Tibial nerve (tissue), 4 donors: ENCODE measurements around the gene DDAH1. TPM values are rescaled to one million over a fixed set of nuclear protein-coding genes. Genes with fewer than 3 reads are reported as not detected.

Experiments used
- DNase-seq, 2 donors: peaks; one replicate each; pipeline ENCODE4 v3.0.0-alpha.2; 2019; ENCODE audit warnings: low spot score in 2 of 2
- H3K27ac ChIP-seq, 4 donors: fragments of 200-600 bp; sonication (generic) in 3 of 4; one replicate each; pipeline ENCODE4 v1.5.1; 2017 to 2019; ENCODE audit warnings: mild to moderate bottlenecking in 1 of 4
- H3K27me3 ChIP-seq, 2 donors: fragments of 200-600 bp; sonication (generic) in 1 of 2; one replicate each; pipeline versions ENCODE4 v1.5.1 to v1.6.0; 2017 to 2019
- H3K36me3 ChIP-seq, 3 donors: fragments of 200-600 bp; sonication (generic); one replicate each; pipeline ENCODE4 v1.5.1; 2018 to 2019
- H3K4me1 ChIP-seq, 4 donors: fragments of 200-600 bp; sonication (generic) in 3 of 4; one replicate each; pipeline ENCODE4 v1.5.1; 2017 to 2019
- H3K4me3 ChIP-seq, 4 donors: fragments of 200-600 bp; sonication (generic) in 3 of 4; one replicate each; pipeline ENCODE4 v1.5.1; 2017 to 2019; ENCODE audit warnings: mild to moderate bottlenecking in 1 of 4, moderate library complexity in 1 of 4
- H3K9me3 ChIP-seq, 4 donors: fragments of 200-600 bp; sonication (generic) in 3 of 4; one replicate each; pipeline ENCODE4 v1.5.1; 2017 to 2019
- EP300 ChIP-seq, 2 donors: sonication (generic); formaldehyde crosslinking; IDR thresholded peaks; one replicate each; pipeline ENCODE4 v1.6.1; 2017; ENCODE audit warnings: antibody characterized with exemption in 2 of 2, mild to moderate bottlenecking in 1 of 2
- POLR2A ChIP-seq, 2 donors: fragments of 450-650 bp; IDR thresholded peaks; one replicate each; pipeline ENCODE4 v1.6.1; 2017; ENCODE audit warnings: antibody characterized with exemption in 2 of 2, mild to moderate bottlenecking in 2 of 2, moderate library complexity in 2 of 2
- WGBS, 2 donors: methylation state at CpG; one replicate each; pipeline ENCODE4 v1.1.5; 2018; 5-methylcytosine and 5-hydroxymethylcytosine counted together
- total RNA-seq, 4 donors: library from RNA; depleted of rRNA; stranded (reverse); fragments of >200 nt; gene quantifications; one replicate each; pipeline ENCODE4 v1.1.0, GENCODE V29; 2016
- TF ChIP-seq, protein P1 (sequence below), 5 experiments: fragments of 200-600 bp in 3 of 5; fragments of 450-650 bp in 2 of 5; sonication (generic) in 3 of 5; IDR thresholded peaks; one replicate each; pipeline ENCODE4 v1.5.1; 2016 to 2019; ENCODE audit warnings: antibody characterized with exemption in 5 of 5, mild to moderate bottlenecking in 3 of 5, moderate library complexity in 2 of 5

Gene DDAH1
- total RNA-seq, 4 donors from 2014 or later = 17.7 to 23.4 (median 21.8) TPM

DNA sequence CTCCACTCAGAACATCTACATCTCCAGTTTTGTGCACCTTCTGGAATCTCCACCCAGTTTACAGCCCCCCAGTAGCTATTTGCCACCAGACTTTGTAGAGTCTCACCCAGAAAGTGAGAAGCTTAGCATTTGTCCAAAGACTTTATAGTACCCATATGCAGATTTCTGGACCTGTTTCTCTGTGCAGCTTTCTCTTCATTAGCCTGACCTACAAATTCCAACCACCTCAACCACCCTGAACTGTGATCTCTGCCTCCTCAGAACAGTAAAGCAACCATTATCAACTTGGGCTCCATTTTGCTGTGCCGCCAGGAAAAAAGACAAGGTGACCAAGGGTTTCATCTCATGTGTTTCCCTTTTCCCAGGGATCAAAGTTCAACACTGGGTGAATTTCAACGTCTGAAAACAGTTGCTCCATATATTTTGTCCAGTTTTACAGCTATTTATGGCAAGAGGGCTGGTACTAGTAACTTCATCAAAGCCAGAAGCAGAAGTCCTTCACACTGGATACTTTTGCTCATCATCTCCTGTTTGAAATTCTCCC is 36.5 kb upstream of the DDAH1 start:
- WGBS, 2 donors = 75 to 76% methylated on average over 2 of the region's 2 CpGs

DNA sequence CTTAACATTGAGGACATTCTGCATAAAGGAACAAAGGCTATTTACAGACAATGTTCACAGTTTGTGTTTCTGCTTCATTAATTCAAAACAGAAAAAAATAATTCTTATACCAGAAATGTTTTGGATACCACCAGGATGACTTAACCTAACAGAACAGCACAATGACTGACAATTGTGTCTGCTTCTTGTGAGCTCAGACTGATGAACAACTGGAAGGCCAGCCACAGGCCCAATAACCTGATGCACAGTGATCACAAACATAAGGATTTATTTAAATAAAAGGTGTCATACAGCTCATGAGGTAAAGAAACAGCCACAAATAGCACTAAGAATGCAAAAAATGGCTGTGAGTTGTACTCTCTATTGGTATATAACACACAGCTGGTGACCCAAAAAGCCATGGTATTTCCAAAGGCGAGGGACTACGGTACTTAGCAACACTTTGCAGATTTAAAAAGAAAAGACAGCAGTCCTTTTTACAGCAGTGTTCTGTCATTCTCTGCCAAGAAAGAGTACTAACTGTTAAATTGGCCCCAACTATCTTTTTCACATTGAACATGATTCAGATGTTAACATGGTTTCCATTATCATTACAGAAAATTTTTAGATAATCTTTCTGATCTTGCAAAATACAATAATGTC is 32.1 kb upstream of the DDAH1 start:
- Histone ChIP-seq H3K27me3 (no peaks in the 10 kb centered on the region), H3K9me3 (peaks cover 0 to 13% (median 0%) of the 10 kb centered on the region in 4 donors), H3K36me3 (no peaks in the 10 kb centered on the region), H3K4me1 (no peaks in the 10 kb centered on the region), H3K27ac (no peak overlapping the region), H3K4me3 (no peak overlapping the region)
- TF ChIP-seq, protein P1, sequence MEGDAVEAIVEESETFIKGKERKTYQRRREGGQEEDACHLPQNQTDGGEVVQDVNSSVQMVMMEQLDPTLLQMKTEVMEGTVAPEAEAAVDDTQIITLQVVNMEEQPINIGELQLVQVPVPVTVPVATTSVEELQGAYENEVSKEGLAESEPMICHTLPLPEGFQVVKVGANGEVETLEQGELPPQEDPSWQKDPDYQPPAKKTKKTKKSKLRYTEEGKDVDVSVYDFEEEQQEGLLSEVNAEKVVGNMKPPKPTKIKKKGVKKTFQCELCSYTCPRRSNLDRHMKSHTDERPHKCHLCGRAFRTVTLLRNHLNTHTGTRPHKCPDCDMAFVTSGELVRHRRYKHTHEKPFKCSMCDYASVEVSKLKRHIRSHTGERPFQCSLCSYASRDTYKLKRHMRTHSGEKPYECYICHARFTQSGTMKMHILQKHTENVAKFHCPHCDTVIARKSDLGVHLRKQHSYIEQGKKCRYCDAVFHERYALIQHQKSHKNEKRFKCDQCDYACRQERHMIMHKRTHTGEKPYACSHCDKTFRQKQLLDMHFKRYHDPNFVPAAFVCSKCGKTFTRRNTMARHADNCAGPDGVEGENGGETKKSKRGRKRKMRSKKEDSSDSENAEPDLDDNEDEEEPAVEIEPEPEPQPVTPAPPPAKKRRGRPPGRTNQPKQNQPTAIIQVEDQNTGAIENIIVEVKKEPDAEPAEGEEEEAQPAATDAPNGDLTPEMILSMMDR (IDR thresholded peaks at IDR 0.05) = no peak
- TF ChIP-seq EP300 (IDR thresholded peaks at IDR 0.05) (no peak), POLR2A (IDR thresholded peaks at IDR 0.05) (no peak)
- WGBS, 2 donors = 49 to 55% methylated on average over 2 of the region's 2 CpGs
- DNase-seq = no peak

More for the DNA sequence above, 36.5 kb upstream of the DDAH1 start:
- Histone ChIP-seq H3K4me1 (no peaks in the 10 kb centered on the region), H3K4me3 (no peak overlapping the region), H3K9me3 (peaks cover 0 to 13% (median 0%) of the 10 kb centered on the region in 4 donors), H3K36me3 (no peaks in the 10 kb centered on the region), H3K27ac (no peak overlapping the region), H3K27me3 (no peaks in the 10 kb centered on the region)
- no peak for DNase-seq
- TF ChIP-seq, protein P1 (IDR thresholded peaks at IDR 0.05) = no peak
- TF ChIP-seq EP300 (IDR thresholded peaks at IDR 0.05) = no peak
- no peak for TF ChIP-seq POLR2A (IDR thresholded peaks at IDR 0.05)

DNA sequence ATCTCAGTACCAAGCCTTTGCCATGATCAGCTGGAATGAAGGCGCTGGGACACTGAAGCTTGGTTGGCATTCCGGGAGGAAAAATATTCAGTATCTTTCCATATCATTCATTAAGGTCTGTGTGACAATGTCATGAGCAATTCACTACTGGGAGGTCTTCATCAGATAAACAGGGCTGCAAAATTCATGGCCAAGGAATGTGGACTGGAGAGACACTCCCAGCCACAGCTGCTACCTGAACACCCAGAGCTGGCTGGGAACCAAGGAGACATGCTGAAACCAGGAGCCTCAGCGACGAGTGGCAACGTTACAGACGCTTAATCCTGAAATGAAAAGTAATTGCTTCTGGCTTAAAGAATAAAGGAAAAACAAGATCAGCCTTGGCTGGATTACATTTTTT is 30.6 kb upstream of the DDAH1 start:
- no peak overlapping the region for H3K27ac ChIP-seq

DNA sequence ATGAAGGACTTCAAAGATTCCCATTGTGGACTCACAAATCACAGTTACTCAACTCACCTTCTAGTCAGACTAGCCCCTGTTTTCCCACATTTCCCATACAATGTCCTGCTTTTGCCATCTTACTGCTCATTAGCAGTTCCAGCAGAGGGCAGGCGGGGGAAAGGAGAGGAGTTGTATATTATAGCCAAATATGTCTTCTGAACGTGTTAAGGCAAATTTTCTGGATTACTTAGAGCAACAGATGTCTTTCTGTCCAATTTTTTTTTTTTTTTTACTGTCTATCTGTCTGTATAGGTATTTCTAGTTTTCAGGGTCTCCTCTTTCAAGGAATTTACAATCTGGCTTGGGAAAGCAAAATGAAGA is 29.9 kb upstream of the DDAH1 start:
- no peak overlapping the region for H3K4me3 ChIP-seq
- 52 to 53% methylated on average over 2 of the region's 2 CpGs for WGBS, 2 donors
- H3K9me3 ChIP-seq = no peaks in the 10 kb centered on the region
- no peaks in the 10 kb centered on the region for H3K4me1 ChIP-seq
- H3K36me3 ChIP-seq = no peaks in the 10 kb centered on the region
- H3K27ac ChIP-seq = no peak overlapping the region
- DNase-seq = peak in 1 of 2 donors; percentile 33
- no peak for TF ChIP-seq EP300 (IDR thresholded peaks at IDR 0.05)
- TF ChIP-seq, protein P1 (IDR thresholded peaks at IDR 0.05) = peak in 2 of 5 experiments; percentile 21 to 41
- TF ChIP-seq POLR2A (IDR thresholded peaks at IDR 0.05) = no peak
- no peaks in the 10 kb centered on the region for H3K27me3 ChIP-seq

More for the DNA sequence above, 30.6 kb upstream of the DDAH1 start:
- Histone ChIP-seq H3K27me3 (no peaks in the 10 kb centered on the region), H3K9me3 (peaks cover 0 to 4% (median 0%) of the 10 kb centered on the region in 4 donors), H3K4me3 (no peak overlapping the region), H3K4me1 (no peaks in the 10 kb centered on the region), H3K36me3 (no peaks in the 10 kb centered on the region)
- WGBS, 2 donors = 75 to 90% methylated on average over 6 of the region's 6 CpGs
- DNase-seq = no peak
- TF ChIP-seq, protein P1 (IDR thresholded peaks at IDR 0.05) = no peak
- TF ChIP-seq POLR2A (IDR thresholded peaks at IDR 0.05) = no peak
- no peak for TF ChIP-seq EP300 (IDR thresholded peaks at IDR 0.05)

DNA sequence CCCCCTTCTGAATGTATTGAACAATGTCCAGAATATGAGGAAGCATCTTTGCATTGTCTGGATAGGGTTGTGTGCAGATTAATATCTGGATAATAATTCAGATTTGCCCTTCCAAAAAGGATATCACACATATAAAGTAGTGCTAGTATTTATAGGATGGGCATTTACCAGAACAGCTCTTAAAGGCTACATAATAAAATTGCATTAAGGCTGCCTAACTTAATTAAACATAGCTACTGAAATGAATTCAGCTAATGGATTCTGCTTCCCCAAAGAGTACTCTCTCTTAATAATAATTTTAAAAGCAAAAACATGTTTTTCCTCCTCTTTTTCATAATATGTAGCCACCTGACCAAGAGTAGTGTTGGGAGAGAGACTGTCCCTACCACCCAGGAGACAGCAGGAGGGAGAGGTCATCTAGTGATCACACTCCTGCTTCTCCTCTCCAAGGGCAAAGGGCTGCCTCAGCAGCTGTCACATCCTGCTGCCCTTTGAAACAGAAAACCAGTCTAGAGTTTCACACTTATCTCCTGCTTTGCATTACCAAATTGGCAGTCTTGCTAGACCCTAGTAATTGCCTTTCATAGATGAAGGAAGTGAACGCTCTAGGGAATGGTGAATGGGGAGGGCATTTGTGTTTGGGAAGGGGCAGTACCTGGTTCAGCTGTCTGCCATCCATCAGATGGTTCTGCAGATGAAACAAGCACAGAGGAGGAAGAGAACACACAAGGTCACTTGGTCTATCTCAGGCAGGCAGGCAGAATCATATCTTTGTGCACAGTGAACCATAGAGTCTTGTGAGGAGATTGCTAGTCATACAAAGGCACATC is 29.3 kb upstream of the DDAH1 start:
- no peak for TF ChIP-seq POLR2A (IDR thresholded peaks at IDR 0.05)
- TF ChIP-seq, protein P1 (IDR thresholded peaks at IDR 0.05) = no peak
- TF ChIP-seq EP300 (IDR thresholded peaks at IDR 0.05) = no peak
- Histone ChIP-seq H3K4me1 (no peaks in the 10 kb centered on the region), H3K27ac (no peak overlapping the region), H3K9me3 (no peaks in the 10 kb centered on the region), H3K27me3 (no peaks in the 10 kb centered on the region), H3K4me3 (no peak overlapping the region), H3K36me3 (no peaks in the 10 kb centered on the region)
- 96 to 100% methylated on average over 1 of the region's 1 CpG for whole genome bisulfite sequencing, 2 donors
- no peak for DNase-seq
